ENCODE data around the gene USH2A.
A peak's percentile ranks its signal among the peaks of the same experiment; 100 is the strongest.
"Not testable (repeated sequence)": the region's sequence is repeated elsewhere in the genome, so short reads cannot be mapped to it uniquely, and the experiment has no call there.

The USH2A gene

DNA sequence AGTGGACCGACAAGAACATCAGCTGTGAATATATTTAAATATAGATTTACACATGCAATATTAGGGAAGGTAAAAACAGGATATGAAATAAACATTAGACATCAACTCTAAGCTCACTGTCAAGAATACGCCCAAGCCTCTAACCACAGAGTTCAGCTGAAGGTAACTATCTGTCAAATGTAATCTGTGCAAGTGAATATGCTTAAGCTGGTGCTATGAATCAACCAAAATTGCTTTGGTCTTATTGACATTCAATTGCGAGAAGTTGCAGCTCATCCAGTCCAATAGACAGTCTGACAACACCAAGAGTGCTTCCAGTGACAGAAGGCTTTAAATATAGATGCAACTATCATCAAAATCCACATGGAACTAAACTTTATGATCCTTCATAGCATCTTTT, 32.3 kb downstream of the USH2A start:
- DNase-seq: no peak

DNA sequence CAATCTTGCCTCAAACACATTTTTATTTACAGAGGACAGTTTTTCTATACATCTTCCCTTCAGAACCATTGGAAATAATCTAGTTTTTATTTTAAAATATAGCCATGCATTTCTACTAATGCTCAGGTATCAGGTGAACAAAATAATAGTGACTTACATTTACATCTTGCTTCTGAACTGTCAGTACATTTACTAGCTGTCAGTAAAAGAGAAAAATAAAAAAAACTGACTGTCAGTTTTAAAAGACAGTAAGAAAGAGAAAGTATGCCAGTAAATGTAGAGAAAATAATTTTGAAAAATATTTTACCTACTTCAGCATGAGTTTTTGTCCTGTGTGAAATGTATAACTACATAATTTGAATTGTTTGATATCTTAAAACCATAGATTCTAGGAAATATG, 33.5 kb downstream of the USH2A start:
- no peak for DNase-seq

DNA sequence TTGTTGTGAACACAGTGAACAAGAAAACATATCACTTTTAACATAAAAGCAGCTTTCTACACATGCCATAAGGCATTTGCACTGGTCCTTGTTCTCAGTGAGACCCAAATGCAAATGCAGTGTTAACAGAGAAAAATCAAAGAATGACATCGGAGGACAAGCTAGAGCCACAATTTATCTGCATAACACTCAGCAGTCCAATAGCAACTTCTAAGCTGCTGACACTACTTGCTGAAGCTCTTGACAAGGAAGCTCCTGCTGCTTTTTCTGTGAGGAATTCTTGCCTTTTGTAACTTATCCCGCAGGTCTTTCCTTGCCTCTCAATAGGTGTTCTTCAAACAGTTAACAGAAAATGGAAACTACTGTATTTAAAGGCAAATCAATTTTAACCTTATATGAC, 34.7 kb downstream of the USH2A start:
- no peak for DNase-seq

DNA sequence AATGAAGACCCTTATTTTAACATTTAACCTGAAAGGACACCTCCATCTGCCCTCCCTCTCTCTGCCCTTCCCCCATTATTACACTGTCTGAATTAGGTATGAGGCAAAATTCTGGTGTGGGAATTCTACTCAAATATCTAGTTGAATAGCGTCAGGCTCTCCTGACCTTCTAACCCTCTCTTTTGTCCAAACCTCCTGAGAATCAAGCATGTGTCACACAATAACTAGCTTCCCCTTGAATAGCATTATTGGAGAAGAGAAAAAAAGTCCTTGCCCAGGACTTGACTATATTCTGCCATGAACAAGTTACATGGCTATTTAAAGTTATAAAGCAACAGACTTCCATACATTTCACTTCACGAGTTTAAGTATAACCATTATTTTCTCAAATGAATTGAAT, 35.5 kb downstream of the USH2A start:
- DNase-seq: no peak

DNA sequence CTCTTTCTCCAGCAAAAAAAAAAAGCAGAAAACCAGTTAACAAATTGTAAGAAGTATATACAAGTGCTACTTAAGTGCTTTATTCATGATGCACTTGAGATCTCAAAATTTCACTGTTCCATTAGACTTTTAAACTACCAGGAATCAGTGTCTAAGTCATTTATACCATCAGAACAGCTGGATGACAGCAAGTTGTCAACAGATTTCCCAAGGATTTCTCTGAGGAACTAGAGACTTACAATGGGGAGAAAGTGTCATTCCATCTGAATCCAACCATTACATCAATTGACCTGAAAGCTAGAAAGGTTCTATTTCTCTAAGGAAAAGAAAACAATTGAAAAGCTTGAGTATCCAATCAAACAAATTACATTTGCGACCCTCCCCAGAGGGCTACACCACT, 43.8 kb downstream of the USH2A start:
- no peak for DNase-seq

DNA sequence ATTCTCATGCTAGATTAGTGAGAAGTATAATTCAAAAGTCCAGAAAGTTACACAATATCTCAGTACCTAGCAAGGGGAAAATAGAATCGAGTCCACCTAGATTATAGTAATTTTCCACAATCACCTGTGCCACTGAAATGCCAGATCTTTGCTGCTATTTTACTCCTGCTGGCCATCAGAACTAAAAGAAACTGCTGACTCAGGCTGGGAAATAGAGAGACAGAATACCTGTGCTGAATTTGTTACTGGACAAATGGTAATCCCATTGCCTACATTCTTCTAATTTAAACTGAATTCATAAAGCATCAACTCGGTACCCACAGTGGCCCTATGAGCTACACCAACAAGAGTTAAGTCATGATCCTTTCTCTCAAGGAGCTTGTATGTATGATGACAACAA, 55.0 kb downstream of the USH2A start:
- DNase-seq: no peak

DNA sequence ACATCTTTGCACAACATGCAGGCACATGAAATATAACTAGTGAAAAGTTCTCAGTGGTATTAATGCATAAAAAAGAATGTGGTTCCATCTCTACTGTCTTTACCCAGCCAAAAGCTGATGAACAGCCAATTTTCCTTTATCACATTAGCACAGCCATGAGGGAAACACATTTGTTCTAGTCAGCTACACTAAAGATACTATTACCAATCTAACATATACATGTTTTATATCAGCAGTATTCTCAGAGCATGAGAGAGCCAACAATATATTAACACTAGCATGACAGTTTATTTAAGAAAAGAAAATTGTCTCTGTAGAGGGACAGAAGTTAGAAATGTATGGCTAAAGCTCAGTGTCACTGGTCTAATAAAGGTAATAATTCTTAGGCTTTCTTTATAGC, 56.3 kb downstream of the USH2A start:
- DNase-seq: no peak

DNA sequence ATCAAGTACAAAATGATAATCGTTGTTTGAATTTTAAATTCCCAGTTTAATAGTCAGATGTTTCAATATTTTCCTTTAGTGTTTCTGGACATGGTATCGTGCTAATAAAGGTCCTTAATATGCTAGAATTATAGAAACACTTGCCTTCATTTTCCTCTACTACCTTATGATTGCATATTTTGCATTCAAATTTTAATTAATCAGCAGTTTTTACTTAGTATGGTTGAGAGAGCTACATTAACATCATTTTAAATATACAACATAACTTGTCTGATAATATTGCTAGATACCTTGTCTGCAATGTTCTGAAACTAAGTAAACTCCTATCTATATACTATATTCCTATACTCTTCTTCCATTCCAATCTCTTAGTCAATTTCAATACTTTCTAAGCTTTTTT, 66.3 kb downstream of the USH2A start:
- no peak for DNase-seq

DNA sequence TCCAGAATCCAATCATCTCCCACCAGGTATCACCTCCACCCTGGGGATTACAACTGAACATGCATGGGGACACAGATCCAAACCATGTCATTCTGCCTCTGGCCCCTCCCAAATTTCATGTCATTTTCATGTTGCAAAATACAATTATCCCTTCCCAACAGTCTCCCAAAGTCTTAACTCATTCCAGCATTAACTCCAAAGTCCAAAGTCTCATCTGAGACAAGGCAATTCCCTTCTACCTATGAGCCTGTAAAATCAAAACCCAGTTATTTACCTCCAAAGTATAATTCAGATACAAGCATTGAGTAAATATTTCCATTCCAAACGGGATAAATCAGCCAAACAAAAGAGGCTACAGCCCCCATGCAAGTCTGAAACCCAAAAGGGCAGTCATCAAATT, 73.1 kb downstream of the USH2A start:
- DNase-seq: no peak

DNA sequence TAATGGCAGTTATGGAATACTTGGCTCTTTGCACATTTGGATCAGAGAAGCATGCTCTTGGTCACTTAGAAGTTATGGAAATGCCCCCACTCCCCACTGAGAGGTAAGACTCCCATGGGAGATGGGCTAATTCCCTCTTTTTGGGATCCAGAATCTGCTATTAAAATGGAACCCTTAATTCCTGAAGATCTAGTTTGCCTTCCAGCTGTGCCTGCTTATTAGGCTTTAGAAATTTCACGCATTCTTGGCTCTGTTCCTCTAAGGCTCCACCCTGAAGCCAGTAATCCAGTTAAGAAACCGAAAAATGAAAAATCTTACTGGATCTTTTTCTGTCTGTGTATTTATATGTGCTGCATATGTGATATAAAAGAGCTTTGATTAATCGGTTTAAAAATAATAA, 76.7 kb downstream of the USH2A start:
- DNase-seq: no peak

DNA sequence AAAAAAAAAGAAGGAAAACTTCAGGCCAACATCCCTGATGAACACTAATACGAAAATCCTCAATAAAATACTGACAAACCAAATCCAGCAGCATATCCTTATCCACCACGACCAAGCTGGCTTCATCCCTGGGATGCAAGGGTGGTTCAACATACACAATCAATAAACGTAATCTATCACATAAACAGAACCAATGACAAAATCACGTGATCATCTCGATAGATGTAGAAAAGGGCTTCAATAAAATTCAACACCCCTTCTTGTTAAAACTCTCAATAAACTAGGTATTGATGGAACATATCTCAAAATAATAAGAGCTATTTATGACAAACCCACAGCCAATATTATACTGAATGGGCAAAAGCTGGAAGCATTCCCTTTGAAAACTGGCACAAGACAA, 82.7 kb downstream of the USH2A start:
- DNase-seq: not testable (repeated sequence)

DNA sequence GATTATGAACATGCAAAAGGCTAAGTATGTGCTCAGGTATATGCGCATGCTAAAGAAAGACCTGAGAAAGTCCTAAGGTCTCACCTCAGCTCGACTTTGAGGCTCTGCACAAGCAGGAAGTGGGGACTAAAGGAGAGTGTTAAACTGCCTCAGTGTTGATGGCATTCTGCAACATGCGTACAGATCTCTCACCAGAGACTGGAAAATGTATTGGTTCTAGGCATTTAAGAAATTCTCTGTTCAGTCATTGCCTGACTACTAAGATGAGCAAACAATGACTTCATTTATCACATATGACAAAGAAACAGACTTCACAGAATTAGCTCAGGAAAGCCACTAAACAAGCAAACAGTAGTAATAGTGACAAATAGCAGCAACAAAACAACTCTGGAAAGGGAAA, 90.8 kb downstream of the USH2A start:
- DNase-seq: no peak

DNA sequence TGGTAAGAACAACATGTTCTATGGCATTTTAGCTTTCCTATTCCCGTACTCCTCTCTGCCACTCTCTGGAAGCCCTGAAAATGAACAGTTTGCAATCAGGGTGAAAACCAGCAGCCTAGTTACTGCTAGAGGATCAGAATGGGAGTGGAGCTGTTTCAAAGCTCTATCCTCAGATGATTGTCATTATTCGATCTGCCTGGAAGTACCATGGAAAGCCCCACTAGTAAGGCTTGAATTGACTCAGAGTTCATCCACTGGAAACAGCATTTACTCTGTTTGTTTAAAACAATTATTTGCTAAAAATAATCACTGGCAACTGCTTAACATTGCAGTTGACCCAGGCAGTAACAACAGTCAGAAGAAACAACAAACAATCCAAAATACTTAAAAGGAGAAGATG, 91.2 kb downstream of the USH2A start:
- DNase-seq: no peak

DNA sequence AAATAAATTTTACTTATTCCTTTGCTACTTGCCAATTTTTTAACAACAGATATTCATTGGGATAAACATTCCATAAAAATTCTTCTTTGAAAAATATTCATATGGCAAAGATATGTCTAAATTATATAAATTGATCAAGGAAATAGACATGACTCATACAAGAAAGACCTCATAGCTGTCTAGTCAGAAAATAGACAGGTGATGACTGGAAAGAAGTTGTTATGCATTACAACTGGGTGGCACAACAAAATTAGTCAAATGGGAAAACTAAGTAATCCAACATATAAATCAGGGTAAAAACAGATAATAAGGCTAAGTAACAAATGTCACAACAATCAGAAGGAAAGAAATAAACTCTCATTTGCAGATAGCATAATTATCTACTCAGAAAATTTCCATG, 92.0 kb downstream of the USH2A start:
- DNase-seq: no peak

DNA sequence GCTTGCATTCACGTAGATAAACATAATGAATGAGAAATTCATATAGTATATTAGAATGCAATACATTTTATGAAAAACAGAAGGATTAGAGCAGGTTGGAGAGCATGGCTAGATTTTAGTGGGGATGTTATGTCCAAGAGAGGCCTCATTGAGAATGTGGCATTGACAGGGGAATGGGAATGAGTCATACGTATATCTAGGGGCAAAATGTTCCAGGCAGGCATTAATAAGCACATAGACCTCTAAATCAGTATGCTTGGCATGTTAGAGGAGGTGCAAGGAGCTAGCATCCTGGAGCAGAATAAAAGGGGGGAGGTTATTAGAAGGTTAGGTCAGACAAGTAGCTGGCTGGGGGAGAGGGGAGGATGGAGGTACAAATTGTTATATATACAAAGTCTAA, 93.0 kb downstream of the USH2A start:
- no peak for DNase-seq

DNA sequence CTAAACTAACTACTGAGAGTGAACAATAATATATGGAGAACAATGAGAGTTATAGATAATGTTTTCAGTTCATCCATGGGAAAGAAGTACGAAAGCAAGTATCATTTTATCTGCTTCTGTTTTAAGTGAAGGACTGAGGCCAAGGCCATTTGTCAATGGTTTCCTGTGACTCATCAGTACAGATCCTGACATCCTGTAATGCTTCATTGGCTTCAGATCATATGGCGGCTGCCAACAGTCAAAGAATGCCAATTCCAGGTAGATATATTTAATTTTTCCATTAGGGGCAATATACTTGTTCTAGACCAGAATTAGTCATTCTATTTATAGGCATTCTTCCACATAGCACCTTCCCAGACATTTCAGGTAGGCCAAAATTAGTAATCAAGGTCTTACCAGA, 97.3 kb downstream of the USH2A start:
- DNase-seq: no peak

DNA sequence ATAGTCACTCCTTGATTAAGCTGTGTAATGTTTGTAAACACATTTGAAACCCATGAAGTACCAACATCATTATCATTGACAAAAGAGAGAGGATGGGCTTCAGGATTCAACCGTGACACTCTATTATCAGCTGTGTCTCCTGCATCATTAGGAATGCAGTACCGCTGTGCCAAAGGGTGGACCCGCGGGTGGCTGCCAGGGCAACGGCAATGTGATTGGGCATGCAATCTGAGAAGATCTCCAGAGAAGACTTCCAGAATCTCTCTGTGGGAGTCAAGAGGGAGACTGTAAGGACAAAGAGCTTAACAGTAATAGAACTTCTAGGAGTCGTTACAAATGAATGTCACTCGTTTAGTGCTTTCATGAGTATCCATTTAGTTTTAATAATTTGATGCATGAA, 97.9 kb downstream of the USH2A start:
- no peak for DNase-seq

DNA sequence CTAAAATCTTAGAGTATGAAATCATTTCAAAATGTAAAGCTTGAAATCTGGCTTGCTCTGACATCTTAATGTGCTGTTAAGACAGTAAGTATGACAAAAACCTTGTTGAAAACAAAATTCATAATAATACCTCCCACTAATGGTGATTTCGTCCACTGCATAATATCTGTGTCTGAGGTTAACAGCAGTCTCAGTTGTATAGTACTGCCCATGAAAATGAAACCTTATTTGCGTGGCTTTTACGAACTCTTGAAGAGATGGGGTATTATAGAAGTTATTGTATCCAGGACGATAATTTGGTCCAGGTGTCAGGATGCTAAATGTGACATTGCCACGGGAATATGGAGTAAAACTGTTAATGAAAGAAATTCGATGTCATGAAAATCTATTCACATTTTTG, 99.9 kb downstream of the USH2A start:
- no peak for DNase-seq

DNA sequence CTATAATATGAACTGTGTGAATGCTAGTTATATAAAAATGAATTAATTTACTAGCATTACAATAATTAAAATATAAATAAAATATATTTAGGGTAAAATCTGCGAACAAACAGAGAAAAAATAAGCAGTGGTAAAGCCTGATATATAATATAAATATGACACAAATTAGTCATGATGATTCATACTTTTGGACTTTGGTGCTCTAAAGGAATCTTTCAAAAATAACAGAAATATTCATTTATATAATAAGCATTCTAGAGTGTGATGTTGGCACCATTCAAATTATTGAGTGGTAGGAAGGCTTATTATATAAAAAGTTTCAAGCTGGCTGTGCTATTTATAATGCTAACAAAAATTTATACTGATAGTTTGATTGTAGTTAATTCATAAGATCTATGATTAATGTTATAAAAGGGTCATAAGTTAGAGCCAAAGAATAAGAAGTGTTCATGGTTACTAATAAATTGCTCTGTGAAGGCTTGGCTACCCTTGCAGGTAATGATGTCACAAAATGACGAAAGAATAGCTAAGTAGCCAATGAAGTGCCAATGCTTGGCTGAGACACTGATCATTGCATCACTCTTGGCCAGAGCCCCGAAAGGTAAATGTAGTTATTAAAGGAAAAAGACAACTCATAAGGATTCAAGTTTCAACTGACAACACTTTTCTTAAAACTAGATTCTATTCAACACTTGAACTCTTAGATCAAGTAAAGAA, 108.7 kb downstream of the USH2A start:
- DNase-seq: no peak

DNA sequence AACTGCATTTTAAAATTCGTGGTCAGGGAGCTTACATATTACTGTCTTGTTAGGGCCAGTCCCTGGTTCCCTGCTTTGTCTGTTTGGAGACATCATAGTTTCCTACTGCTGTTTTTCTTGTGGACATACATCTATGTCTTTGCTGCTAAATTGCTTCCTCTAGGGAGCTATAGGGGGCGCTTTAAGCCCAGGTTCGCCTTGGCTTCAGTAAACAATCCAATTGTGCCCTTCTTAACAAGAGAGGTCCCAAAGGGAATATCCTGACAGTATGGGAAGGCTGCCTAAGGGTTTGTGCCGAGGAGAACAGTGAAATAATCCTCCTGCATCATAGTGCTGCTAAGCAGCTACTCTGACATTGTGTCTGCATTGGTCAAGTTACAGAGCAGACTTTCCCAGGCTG, 112.5 kb downstream of the USH2A start:
- peak; percentile 65 for DNase-seq

DNA sequence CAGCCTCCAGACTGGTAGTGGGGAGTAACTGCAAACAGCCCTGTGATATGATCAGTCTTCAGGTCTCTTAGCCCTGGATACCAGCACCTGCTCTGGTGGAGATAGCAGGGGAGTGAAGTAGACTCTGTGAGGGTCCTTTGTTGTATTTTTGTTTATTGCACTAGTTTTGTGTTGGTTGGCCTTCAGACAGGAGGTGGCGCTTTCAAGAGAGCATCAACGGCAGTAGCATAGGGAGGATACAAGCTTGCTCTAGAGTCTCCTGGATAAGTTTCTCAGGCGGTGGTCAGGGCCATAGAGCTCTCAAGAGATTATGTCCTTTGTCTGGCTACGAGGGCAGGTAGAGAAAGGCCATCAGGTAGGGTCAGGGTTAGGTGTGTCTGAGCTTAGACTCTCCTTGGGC, 116.4 kb downstream of the USH2A start:
- DNase-seq: no peak

DNA sequence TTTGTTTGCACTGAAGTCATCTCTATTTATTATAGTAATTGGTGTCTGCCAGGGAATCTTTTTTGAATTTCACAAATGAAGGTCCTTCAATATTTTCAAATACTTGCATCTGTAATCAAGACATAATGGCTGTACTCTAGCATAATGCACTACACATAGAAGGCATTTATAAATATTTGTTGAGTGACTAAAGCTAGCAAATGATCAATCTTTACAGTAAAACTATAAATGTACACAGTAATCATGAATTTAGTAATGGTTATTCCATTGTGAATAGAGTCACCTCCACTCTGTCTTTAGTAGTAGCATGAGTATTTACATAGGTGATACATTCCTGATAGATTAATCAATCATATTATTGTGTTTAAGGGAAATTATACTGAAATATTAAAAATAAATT, 119.6 kb downstream of the USH2A start:
- DNase-seq: no peak

DNA sequence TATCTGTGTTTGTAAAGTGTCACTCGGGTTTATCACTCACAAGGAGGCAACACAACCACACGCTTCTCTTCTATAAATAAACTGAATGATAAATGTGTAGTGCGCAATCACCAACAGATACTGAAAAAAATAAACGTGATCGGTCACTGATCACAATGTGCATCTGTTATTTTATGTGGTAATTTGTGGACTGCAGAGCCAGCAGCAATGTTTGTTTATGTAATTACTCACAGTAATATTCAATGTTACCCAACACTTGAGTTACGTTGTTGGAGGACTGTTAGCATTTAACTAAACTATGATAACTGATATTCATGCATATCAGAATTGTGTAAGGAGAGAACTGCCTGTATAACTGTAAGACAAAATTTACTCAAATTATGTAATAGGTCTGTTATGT, 129.6 kb downstream of the USH2A start:
- no peak for DNase-seq

DNA sequence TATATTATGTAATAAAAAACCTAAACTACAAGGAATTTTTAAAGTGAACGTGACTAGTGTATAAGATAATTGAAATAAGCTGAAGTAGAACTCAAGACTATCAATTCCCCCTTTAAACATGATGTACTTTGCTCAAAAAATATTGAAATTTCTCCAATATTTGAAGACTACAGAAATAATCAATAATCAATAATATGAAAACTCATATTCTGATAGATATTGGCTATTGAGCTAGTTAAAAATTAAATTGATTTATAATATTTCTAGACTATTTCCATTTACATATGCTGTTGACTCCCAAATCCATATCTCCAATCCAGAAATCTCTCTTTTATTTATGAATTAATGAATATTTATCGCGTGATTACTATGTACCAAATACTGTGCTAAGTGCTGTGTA, 133.2 kb downstream of the USH2A start:
- no peak for DNase-seq

DNA sequence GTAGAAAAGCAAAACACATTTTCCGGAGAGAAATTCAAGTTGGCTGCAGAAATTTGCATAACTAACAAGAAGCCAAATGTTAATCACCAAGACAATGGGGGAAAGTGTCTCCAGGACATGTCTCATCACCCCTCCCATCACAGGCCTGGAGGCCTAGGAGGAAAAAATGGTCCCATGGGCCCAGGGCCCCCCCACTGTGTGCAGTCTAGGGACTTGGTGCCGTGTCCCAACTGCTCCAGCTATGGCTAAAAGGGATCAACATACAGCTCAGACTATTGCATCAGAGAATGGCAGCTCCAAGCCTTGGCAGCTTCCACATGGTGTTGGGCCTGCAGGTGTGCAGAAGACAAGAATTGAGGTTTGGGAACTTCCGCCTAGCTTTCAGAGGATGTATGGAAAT, 138.2 kb downstream of the USH2A start:
- DNase-seq: no peak

DNA sequence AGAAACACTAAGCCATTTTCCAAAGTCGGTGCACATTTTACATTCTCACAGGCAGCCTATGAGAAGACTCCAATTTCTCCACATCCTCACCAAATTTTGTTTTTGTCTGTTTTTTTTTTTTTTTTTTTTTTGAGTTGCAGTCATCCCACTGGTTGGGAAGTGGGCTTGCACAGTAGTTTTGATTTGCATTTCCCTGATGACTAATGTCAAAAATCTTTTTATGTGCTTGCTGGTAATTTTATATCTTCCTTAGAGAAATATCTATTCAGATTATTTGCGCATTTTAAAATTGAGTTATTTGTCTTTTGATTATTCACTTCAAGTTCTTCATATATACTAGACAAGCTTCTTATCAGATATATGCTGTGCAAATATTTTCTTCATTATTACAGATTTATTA, 141.5 kb downstream of the USH2A start:
- DNase-seq: no peak
